Sigmoid colon (tissue), 7 donors: ENCODE data around the gene DPYSL5. TPM values are rescaled to one million over a fixed set of nuclear protein-coding genes. Genes with fewer than 3 reads are reported as not detected.

Experiments used
- DNase-seq: peaks from one replicate; pipeline ENCODE4 v3.0.0-alpha.2; 2019
- H3K27ac ChIP-seq, 4 donors: fragments of 200-600 bp; sonication (generic); one replicate each; pipeline ENCODE4 v1.5.1; 2016 to 2019; ENCODE audit warnings: mild to moderate bottlenecking in 1 of 4
- H3K27me3 ChIP-seq, 3 donors: fragments of 200-600 bp; sonication (generic); one replicate each; pipeline ENCODE4 v1.5.1; 2019; ENCODE audit warnings: mild to moderate bottlenecking in 1 of 3
- H3K36me3 ChIP-seq, 4 donors: fragments of 200-600 bp; sonication (generic); one replicate each; pipeline ENCODE4 v1.5.1; 2016 to 2019
- H3K4me1 ChIP-seq, 4 donors: fragments of 200-600 bp; sonication (generic); one replicate each; pipeline ENCODE4 v1.5.1; 2017 to 2019
- H3K4me3 ChIP-seq, 4 donors: fragments of 200-600 bp; sonication (generic); one replicate each; pipeline ENCODE4 v1.5.1; 2017 to 2019; ENCODE audit warnings: mild to moderate bottlenecking in 2 of 4, moderate library complexity in 1 of 4
- H3K9me3 ChIP-seq, 4 donors: fragments of 200-600 bp in 3 of 4; sonication (generic) in 3 of 4; one replicate each; pipeline versions ENCODE4 v1.5.1 to v1.6.1; 2013 to 2019
- EP300 ChIP-seq, 4 donors: sonication (generic); formaldehyde crosslinking; IDR thresholded peaks; one replicate each; pipeline ENCODE4 v1.6.1; 2017; ENCODE audit warnings: antibody characterized with exemption in 4 of 4
- POLR2A ChIP-seq, 2 donors: fragments of 450-650 bp; IDR thresholded peaks; one replicate each; pipeline ENCODE4 v1.6.1; 2016; ENCODE audit warnings: antibody characterized with exemption in 2 of 2, mild to moderate bottlenecking in 2 of 2, moderate library complexity in 2 of 2
- POLR2AphosphoS5 ChIP-seq, 4 donors: sonication (generic); formaldehyde crosslinking; IDR thresholded peaks; one replicate each; pipeline ENCODE4 v1.6.1; 2017; ENCODE audit warnings: antibody characterized with exemption in 4 of 4
- WGBS, 2 donors: extraction: QIAGEN DNeasy Blood & Tissue Kit; methylation state at CpG; one replicate each; pipeline ENCODE4 v1.1.7; 2013; 5-methylcytosine and 5-hydroxymethylcytosine counted together
- intact Hi-C: fragments of 100-400 bp; cut with DNase I; formaldehyde crosslinking; loops from one replicate; pipeline ENCODE4 v1.15.1; 2023
- polyA plus RNA-seq, 3 donors: library from polyadenylated mRNA; stranded (reverse); fragments of 200-250 nt; gene quantifications; one replicate each; pipeline ENCODE4 v1.2.3, GENCODE V29; 2013
- total RNA-seq, 4 donors: library from RNA; depleted of rRNA; stranded (reverse); fragments of >200 nt; gene quantifications; one replicate each; pipeline ENCODE4 v1.1.0, GENCODE V29; 2016
- TF ChIP-seq, protein P1 (sequence below), 4 experiments: fragments of 450-650 bp in 3 of 4; fragments of 200-600 bp in 1 of 4; IDR thresholded peaks; one replicate each; pipeline ENCODE4 v1.5.1; 2016 to 2019; ENCODE audit warnings: antibody characterized with exemption in 4 of 4, mild to moderate bottlenecking in 3 of 4, moderate library complexity in 2 of 4
- donor health status: healthy with polysubstance abuse.
- donor health status: Bipolar disorder and iron deficiency.
- donor health status: healthy.

The DPYSL5 gene
- total and polyA plus RNA-seq, 7 donors, result 0.16 to 1.9 (median 0.74) TPM; not detected in 2

DNA sequence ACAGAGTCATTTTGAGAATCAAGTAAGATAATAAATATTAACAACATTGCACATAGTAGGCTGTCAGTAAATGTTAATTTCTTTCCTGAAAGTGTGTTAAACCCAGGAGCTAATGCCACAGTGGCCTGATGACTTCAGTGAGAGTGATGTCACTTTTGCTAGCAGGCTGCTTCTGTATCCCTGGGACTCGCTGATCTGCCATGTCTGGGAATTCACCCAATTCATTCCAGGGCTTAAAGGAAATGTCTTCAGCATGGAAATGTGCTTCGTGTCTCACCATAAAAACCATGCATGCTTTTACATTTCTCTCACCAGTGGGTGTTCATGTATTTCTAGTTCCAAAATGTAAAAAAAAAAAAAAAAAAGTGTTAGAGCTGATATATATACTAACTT lies 65.7 kb downstream of the DPYSL5 start:
- 56 to 67% methylated on average over 2 of the region's 2 CpGs for WGBS, 2 donors
- no peaks in the 10 kb centered on the region for H3K9me3 ChIP-seq
- peaks cover 0 to 49% (median 9%) of the 10 kb centered on the region in 3 donors for H3K27me3 ChIP-seq
- no peak overlapping the region for H3K27ac ChIP-seq
- TF ChIP-seq EP300 (IDR thresholded peaks at IDR 0.05) (no peak), POLR2AphosphoS5 (IDR thresholded peaks at IDR 0.05) (no peak), POLR2A (IDR thresholded peaks at IDR 0.05) (no peak)
- no peak overlapping the region for H3K4me3 ChIP-seq
- intact Hi-C loops, result no loop called here
- H3K4me1 ChIP-seq, result no peaks in the 10 kb centered on the region
- no peaks in the 10 kb centered on the region for H3K36me3 ChIP-seq
- DNase-seq, result no peak

DNA sequence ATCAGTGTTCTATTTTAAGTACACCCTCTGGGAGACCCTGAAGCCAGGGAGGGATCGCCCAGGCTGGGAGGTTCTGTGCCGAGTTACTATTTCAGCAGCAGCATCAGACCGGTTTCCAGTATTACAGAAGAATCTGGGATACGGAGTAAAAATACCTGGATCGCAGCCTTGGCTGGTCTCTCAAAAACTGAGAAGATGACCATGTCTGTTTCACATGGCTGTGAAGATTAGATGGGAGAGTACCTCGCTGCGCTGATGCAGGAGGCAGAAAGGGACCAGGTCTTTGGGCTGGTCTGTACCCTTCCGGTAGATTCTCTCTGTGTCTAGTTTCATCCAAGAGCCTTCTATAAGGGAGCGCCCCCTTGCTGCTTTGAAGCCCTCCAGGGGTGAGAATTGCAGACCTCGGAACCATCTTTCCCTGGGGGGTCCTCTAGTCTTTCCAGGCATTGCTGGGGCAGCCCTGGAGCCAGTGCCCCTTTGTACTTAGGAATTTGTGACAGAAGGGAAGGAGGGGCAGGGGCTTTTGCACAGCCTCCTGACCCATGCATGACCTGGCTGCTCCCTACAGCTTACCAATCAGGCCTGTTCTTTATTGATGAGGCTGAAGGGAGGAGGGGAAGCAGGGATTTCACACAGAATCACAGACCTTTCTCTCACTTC lies 66.2 kb downstream of the DPYSL5 start:
- WGBS, 2 donors, result 79 to 80% methylated on average over 10 of the region's 10 CpGs
- no peaks in the 10 kb centered on the region for H3K9me3 ChIP-seq
- no peak overlapping the region for H3K27ac ChIP-seq
- no peaks in the 10 kb centered on the region for H3K4me1 ChIP-seq
- H3K36me3 ChIP-seq, result no peaks in the 10 kb centered on the region
- H3K4me3 ChIP-seq, result no peak overlapping the region
- DNase-seq, result no peak
- intact Hi-C loops, result no loop called here
- peaks cover 0 to 49% (median 9%) of the 10 kb centered on the region in 3 donors for H3K27me3 ChIP-seq
- no peak for TF ChIP-seq POLR2AphosphoS5 (IDR thresholded peaks at IDR 0.05)
- TF ChIP-seq POLR2A (IDR thresholded peaks at IDR 0.05), result no peak
- TF ChIP-seq, protein P1, sequence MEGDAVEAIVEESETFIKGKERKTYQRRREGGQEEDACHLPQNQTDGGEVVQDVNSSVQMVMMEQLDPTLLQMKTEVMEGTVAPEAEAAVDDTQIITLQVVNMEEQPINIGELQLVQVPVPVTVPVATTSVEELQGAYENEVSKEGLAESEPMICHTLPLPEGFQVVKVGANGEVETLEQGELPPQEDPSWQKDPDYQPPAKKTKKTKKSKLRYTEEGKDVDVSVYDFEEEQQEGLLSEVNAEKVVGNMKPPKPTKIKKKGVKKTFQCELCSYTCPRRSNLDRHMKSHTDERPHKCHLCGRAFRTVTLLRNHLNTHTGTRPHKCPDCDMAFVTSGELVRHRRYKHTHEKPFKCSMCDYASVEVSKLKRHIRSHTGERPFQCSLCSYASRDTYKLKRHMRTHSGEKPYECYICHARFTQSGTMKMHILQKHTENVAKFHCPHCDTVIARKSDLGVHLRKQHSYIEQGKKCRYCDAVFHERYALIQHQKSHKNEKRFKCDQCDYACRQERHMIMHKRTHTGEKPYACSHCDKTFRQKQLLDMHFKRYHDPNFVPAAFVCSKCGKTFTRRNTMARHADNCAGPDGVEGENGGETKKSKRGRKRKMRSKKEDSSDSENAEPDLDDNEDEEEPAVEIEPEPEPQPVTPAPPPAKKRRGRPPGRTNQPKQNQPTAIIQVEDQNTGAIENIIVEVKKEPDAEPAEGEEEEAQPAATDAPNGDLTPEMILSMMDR (IDR thresholded peaks at IDR 0.05), result no peak
- TF ChIP-seq EP300 (IDR thresholded peaks at IDR 0.05), result no peak

DNA sequence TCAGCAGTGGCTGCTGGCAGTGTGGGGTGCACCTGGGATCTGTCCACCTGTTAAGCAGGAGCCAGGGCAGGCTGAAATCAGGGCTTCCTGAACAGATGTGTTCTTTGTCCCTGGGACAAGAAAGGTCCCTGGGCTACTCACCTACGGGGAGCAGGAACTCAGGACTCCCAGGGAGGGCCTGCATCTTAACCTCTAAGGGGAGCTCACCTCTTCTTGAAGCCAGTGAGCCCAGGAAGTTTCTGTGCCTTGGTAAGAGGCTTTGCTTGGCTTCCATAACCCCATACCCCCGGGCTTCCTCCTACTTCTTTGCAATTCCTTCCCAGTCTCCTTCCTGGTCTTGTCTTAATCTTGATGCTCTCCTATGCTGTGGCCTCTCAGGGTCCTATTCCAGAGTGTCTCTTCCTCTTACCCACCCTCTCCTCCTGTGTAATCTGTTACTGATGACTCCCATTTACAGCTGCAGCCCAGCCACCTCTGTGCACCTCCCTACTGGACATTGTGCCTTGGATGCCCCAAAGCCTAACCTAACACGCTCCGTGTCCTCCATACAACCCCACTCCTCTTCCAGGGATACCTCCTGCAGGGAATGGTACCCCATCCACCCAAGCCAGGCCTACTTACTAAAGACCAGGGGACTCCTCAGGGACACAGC lies 66.9 kb downstream of the DPYSL5 start:
- Histone ChIP-seq H3K4me1 (no peaks in the 10 kb centered on the region), H3K27ac (no peak overlapping the region), H3K4me3 (no peak overlapping the region), H3K36me3 (no peaks in the 10 kb centered on the region), H3K9me3 (no peaks in the 10 kb centered on the region), H3K27me3 (peaks cover 0 to 48% (median 9%) of the 10 kb centered on the region in 3 donors)
- no peak for DNase-seq
- TF ChIP-seq EP300 (IDR thresholded peaks at IDR 0.05), result no peak
- no peak for TF ChIP-seq POLR2AphosphoS5 (IDR thresholded peaks at IDR 0.05)
- no peak for TF ChIP-seq POLR2A (IDR thresholded peaks at IDR 0.05)
- TF ChIP-seq, protein P1 (IDR thresholded peaks at IDR 0.05), result no peak
- intact Hi-C loops, result no loop called here
- 64 to 76% methylated on average over 4 of the region's 4 CpGs for WGBS, 2 donors

DNA sequence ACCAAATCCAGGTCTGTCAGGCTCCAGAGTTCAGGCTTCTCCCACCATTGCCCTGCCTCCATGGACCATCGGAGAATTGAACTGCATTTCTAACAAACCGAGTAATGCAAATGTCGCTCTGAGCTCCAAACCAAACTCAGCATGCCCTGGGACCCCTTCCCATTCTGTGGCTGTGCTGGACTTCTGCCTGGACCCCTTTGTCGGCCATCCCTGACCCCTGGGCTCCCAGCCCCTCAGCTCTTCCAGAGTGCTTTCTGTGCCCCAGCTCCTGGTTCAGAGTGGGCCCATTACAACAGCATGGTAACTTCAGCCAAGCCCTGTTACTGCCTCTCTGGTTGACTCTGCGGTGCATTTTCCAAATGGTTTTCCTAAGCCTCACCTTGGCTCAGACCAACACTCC lies 67.4 kb downstream of the DPYSL5 start:
- intact Hi-C loops, result no loop called here
- Histone ChIP-seq H3K4me1 (no peaks in the 10 kb centered on the region), H3K27me3 (peaks cover 0 to 43% (median 9%) of the 10 kb centered on the region in 3 donors), H3K27ac (no peak overlapping the region), H3K36me3 (no peaks in the 10 kb centered on the region), H3K9me3 (no peaks in the 10 kb centered on the region), H3K4me3 (no peak overlapping the region)
- DNase-seq, result no peak
- 91 to 93% methylated on average over 5 of the region's 5 CpGs for WGBS, 2 donors
- TF ChIP-seq POLR2AphosphoS5 (IDR thresholded peaks at IDR 0.05) (no peak), EP300 (IDR thresholded peaks at IDR 0.05) (no peak), POLR2A (IDR thresholded peaks at IDR 0.05) (no peak)
- TF ChIP-seq, protein P1 (IDR thresholded peaks at IDR 0.05), result no peak

DNA sequence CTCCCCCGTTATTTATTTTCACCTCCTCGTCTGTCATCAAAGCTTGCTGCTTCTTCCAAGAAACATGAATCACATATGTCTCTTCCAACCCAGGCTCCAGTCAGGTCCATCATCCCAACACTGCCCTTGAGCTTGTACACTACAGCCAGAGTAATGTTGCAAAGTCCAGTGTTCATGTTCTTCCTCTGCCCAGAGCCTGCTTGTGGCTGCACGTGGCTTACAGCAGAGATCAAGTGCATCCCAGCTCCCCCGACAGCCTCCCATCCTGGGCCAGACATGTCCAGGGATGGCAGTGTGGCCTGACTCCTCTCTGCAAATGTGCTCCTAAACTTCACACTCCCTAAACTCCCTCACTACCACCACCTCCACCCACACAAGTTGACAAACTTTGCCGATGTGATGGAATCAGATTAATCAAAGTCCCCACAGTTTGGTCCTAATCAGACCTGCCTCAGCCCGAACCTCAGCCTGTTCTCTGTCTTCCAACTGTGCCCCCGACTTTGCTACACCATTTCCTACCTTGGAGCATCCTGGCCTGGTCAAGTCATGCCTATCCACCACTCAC lies 68.3 kb downstream of the DPYSL5 start:
- no peak for TF ChIP-seq EP300 (IDR thresholded peaks at IDR 0.05)
- TF ChIP-seq POLR2AphosphoS5 (IDR thresholded peaks at IDR 0.05), result no peak
- no peak for TF ChIP-seq POLR2A (IDR thresholded peaks at IDR 0.05)
- TF ChIP-seq, protein P1 (IDR thresholded peaks at IDR 0.05), result no peak
- no peak for DNase-seq
- Histone ChIP-seq H3K4me1 (no peaks in the 10 kb centered on the region), H3K9me3 (no peaks in the 10 kb centered on the region), H3K36me3 (no peaks in the 10 kb centered on the region), H3K4me3 (no peak overlapping the region), H3K27ac (no peak overlapping the region), H3K27me3 (peaks cover 0 to 36% (median 9%) of the 10 kb centered on the region in 3 donors)
- WGBS, 2 donors, result 73 to 82% methylated on average over 7 of the region's 7 CpGs
- intact Hi-C loops, result no loop called here
